GM18951 (cell line): Measurements from ENCODE around the gene SRXN1.

Experiments used
- POLR2A ChIP-seq: IDR thresholded peaks from 4 replicates; pipeline ENCODE4 v1.6.1; 2011; ENCODE audit warnings: mild to moderate bottlenecking; ENCODE audit not compliant: insufficient read length, insufficient read depth; ENCODE audit errors: extremely low read depth
- in situ Hi-C: fragments of 300-500 bp; cut with MboI; formaldehyde crosslinking; loops from one replicate; pipeline ENCODE4 v1.12.0; 2022; ENCODE audit warnings: low sequenced_read_pairs, mixed read lengths, inconsistent platforms; ENCODE audit not compliant: unreplicated experiment

Gene SRXN1

DNA sequence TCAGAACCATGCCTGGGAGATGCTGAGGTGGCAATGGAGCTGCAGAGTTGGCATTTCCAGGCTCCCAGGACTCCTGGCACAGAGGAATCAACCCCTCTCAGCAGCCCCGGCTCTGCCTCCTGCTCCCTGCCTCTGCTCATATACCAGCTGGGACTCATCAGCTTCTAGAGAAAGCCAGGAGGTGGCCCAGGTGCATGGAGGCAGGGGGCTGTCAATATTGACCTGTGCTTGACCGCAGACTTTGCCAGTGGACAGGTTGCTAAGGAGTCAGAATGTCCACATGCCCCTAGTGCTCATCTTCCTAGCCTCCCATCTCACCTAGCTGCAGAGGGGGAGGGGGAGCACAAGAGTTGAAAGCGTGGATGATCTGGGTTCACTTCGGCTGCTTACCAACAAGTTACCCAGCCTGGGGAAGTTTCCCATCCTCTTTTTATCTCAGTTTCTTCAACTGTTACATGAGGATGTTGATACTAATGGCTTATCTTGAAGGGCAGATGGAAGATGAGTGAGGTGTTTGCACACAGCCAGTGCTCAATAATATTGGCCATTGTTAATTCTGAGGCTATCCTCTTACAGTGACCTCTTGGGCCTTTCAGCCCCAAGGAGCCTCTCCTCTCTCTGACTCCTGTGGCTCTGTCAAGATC, 31.8 kb upstream of the SRXN1 start:
- no peak for TF ChIP-seq POLR2A
- in situ Hi-C loops = no loop called here

- TF ChIP-seq POLR2A = no peak
- in situ Hi-C loops = no loop called here
Observed at GRCh38 chr20:682123-682522, 29.1 kb upstream of the SRXN1 start.

DNA sequence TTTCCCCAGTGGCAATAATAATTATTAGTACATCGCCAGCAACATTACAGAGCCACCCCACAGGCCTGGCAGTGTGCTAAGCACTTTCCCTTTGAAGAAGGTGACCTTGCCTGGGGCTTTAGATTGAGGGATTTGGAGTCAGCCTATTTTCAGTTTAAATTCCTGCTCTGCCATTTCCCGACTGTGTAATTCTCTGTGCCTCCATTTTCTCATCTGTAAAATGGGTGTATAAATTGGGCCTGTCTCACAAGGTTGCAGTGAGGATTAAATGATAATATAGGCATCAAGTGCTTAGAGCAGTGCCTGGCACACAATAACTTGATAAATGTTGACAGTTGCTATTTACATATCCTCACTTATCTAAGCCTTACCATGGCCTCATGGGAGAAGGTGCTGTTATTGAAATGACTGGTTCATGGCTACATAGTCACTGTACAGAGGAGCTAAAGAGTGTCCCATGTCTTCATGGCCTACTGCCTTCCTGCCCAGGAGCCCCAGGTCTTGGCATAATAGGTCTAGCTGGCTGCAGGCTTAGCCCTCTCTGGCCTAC, 27.7 kb upstream of the SRXN1 start:
- in situ Hi-C loops = no loop called here
- no peak for TF ChIP-seq POLR2A

DNA sequence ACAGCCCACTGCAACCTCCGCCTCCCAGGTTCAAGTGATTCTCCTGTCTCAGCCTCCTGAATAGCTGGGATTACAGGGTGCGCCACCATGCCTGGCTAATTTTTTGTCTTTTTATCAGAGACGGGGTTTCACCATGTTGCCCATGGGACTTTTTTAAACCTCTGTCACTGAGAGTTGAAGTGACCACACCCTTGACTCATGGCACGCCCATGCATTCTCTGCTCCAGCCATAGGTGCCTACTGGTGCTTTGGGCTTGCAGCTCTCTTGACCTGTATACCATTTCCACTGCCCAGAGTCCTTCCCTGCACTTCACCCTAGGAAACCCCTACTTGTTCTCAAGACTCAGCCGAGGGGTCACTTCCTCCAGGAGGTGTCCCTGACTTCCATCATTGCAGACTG, 25.0 kb upstream of the SRXN1 start:
- no peak for TF ChIP-seq POLR2A
- in situ Hi-C loops = no loop called here

DNA sequence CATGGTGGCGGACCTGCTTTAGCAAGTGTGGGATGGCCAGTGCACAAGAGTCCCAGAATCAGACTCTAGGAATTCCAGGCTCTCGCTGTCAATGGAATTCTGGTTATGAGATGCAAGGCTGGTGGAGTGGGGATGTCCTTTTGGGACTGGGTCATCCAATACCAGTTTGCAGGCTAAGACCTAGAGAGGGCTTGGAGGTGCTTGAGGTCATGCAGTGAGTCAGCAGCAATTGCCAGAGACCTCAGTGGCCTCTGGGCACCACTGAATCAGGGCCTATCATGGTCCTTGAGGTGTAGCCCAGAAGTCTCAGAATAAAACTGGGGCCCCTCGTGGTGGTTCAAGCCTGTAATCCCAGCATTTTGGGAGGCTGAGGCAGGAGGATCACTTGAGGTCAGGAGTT, 24.0 kb upstream of the SRXN1 start:
- in situ Hi-C loops = no loop called here
- TF ChIP-seq POLR2A = no peak

GRCh38 chr20:676315-676937, 23.4 kb upstream of the SRXN1 start:
- no peak for TF ChIP-seq POLR2A

GRCh38 chr20:675453-676314, 22.7 kb upstream of the SRXN1 start, which contains the start of gene SCRT2:
TSS of gene SCRT2 (minus strand) at chr20:675802. CDS start at chr20:675601, 201 bp downstream.
- in situ Hi-C loops = no loop called here
- no peak for TF ChIP-seq POLR2A

More at GRCh38 chr20:676315-676937, 23.4 kb upstream of the SRXN1 start:
- in situ Hi-C loops = no loop called here

DNA sequence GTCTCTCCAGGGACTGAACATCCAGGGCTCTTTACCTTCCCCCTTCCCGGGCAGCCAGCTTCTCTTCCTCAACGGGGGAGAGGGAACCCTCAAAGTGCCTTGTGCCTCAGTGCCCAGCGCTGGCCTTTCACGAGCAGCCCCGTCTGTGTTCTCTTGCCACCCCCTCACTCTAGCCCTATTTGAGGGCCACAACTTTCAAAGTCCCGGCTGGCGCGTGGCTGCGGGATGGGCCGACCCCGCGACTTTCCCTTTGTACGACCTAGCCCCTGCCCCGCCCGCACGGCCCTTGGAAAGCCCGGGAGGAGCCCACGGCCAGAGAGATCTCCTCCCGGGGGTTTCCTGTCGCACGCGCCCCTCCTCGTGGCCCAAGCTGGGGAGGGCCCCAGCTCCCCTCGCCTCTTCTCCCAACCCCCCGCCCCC, 22.0 kb upstream of the SRXN1 start:
- in situ Hi-C loops = no loop called here
- TF ChIP-seq POLR2A = no peak

GRCh38 chr20:673603-674001, 20.6 kb upstream of the SRXN1 start:
- in situ Hi-C loops = no loop called here

GRCh38 chr20:672963-673602, 20.1 kb upstream of the SRXN1 start:
- in situ Hi-C loops = no loop called here
- no peak for TF ChIP-seq POLR2A

More at GRCh38 chr20:673603-674001, 20.6 kb upstream of the SRXN1 start:
- TF ChIP-seq POLR2A = no peak

- no peak for TF ChIP-seq POLR2A
- in situ Hi-C loops = no loop called here
Observed at GRCh38 chr20:671252-672030, 18.4 kb upstream of the SRXN1 start.

- no peak for TF ChIP-seq POLR2A
- in situ Hi-C loops = no loop called here
Observed at GRCh38 chr20:669573-669972, 16.6 kb upstream of the SRXN1 start.

GRCh38 chr20:668638-669037, 15.6 kb upstream of the SRXN1 start:
- no peak for TF ChIP-seq POLR2A
- in situ Hi-C loops = no loop called here

DNA sequence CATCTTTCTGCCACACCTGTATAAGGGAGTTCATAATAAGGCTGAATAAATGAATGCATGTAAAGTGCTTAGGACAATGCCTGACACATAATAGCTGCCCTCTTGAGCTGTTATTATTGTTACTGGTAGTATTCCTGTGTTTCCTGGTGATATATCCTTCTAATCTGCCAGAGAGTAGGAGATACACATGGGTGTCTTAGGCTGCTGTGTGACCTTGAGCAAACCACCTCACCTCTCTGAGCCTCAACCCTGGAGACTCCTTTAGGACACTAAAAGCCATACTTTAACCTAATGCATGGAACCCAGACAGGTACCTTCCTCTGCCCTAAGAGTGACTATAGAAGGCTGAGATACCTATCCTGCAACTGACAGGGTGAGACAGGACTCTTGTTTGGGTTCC, 15.1 kb upstream of the SRXN1 start:
- in situ Hi-C loops = no loop called here
- TF ChIP-seq POLR2A = no peak
